MM.1S (cell line): ENCODE results near the gene DNAH5.

Experiments
- CTCF ChIP-seq: fragments of 300-600 bp; sonication (generic); IDR thresholded peaks from 2 replicates; pipeline ENCODE4 v1.5.1; 2016; ENCODE audit warnings: antibody characterized with exemption, low read length, mixed read lengths
- EZH2 ChIP-seq: fragments of 300-600 bp; sonication (generic); optimal IDR thresholded peaks from 2 replicates; pipeline ENCODE3; 2017; ENCODE audit warnings: low read depth, mild to moderate bottlenecking, antibody characterized with exemption, low read length, mixed read lengths

GRCh38 chr5:13804336-13804735 is 140.2 kb downstream of the DNAH5 start:
- no peak for TF ChIP-seq EZH2
- no peak for TF ChIP-seq CTCF
